ENCODE data around the gene PDIA3. TPM values are rescaled to one million over a fixed set of nuclear protein-coding genes. Genes with fewer than 3 reads are reported as not detected.
"Not testable (repeated sequence)": the region's sequence is repeated elsewhere in the genome, so short reads cannot be mapped to it uniquely, and the experiment has no call there.

Gene PDIA3
- total RNA-seq, result 100 to 1,000 TPM; 196 to 199 TPM

DNA sequence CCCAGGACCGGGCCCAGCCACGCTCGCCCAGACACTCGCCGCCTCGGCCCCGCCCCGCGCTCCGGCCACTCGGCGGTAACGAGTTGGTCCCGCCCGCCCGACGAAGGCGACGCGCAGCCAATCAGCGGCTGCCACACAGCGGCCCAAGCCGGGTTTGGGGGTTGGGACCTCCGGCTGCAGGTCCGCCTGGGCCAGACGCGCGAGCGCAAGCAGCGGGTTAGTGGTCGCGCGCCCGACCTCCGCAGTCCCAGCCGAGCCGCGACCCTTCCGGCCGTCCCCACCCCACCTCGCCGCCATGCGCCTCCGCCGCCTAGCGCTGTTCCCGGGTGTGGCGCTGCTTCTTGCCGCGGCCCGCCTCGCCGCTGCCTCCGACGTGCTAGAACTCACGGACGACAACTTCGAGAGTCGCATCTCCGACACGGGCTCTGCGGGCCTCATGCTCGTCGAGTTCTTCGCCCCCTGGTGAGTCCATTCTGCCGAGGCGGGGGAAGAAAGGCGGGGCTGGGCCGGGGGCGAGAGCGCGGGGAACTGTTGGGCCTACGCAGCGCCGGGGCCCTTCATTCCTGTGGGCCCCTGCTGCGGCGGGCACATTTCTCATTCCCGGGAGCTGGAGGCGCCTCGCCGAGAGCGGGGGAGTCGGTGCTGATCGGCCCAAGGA, at the start of gene PDIA3:
PDIA3 (plus strand) TSS at position 194 of the 658 bp plus-strand sequence; CDS start at position 296, 102 bp downstream.
- CTCF ChIA-PET, result interaction anchor here (1.2 kb wide), 1 partner anchor 306 kb away, joined by 3 read pairs; no protein-coding TSS in a partner anchor
- Mint-ChIP-seq H3K4me1 (ENCODE audit: low read depth) (peaks cover 35% of the 10 kb centered on the region), H3K27ac (peak within 1 kb of the TSS; percentile 91), H3K4me3 (peak within 1 kb of the TSS; percentile 88), H3K36me3 (ENCODE audit: low read depth) (peaks cover 13% of the 10 kb centered on the region)
- peak; percentile 86 for DNase-seq
- intact Hi-C loops (cut with micrococcal nuclease), result loop anchor here (5.0 kb wide), 1 partner anchor 1554 kb away; no protein-coding TSS in a partner anchor
- H3K27me3 Mint-ChIP-seq (ENCODE audit: low read depth); H3K9me3 Mint-ChIP-seq: not testable (repeated sequence)

GRCh38 chr15:43702174-43702573, 44.1 kb upstream of the PDIA3 start:
- DNase-seq, result no peak
- Mint-ChIP-seq H3K4me1 (ENCODE audit: low read depth) (no peaks in the 10 kb centered on the region), H3K36me3 (ENCODE audit: low read depth) (no peaks in the 10 kb centered on the region), H3K9me3 (no peaks in the 10 kb centered on the region), H3K4me3 (no peak overlapping the region), H3K27me3 (ENCODE audit: low read depth) (no peaks in the 10 kb centered on the region), H3K27ac (no peak overlapping the region)
- CTCF ChIA-PET, result no interaction called here
- intact Hi-C loops (cut with micrococcal nuclease), result no loop called here

GRCh38 chr15:43702701-43703424, 43.4 kb upstream of the PDIA3 start:
- Mint-ChIP-seq H3K27me3 (ENCODE audit: low read depth) (no peaks in the 10 kb centered on the region), H3K4me3 (no peak overlapping the region), H3K9me3 (no peaks in the 10 kb centered on the region), H3K27ac (no peak overlapping the region), H3K4me1 (ENCODE audit: low read depth) (no peaks in the 10 kb centered on the region), H3K36me3 (ENCODE audit: low read depth) (no peaks in the 10 kb centered on the region)
- intact Hi-C loops (cut with micrococcal nuclease), result no loop called here
- CTCF ChIA-PET, result no interaction called here
- DNase-seq, result no peak

GRCh38 chr15:43710431-43711131, 35.7 kb upstream of the PDIA3 start:
- H3K4me1 Mint-ChIP-seq (ENCODE audit: low read depth); H3K36me3 Mint-ChIP-seq (ENCODE audit: low read depth); H3K27me3 Mint-ChIP-seq (ENCODE audit: low read depth); H3K4me3 Mint-ChIP-seq; DNase-seq; H3K9me3 Mint-ChIP-seq; CTCF ChIA-PET; intact Hi-C loops (cut with micrococcal nuclease); H3K27ac Mint-ChIP-seq: not testable (repeated sequence)

GRCh38 chr15:43723151-43723550, 23.1 kb upstream of the PDIA3 start:
- intact Hi-C loops (cut with micrococcal nuclease), result no loop called here
- H3K4me1 Mint-ChIP-seq (ENCODE audit: low read depth), result no peaks in the 10 kb centered on the region
- DNase-seq, result no peak
- no peaks in the 10 kb centered on the region for H3K36me3 Mint-ChIP-seq (ENCODE audit: low read depth)
- H3K4me3 Mint-ChIP-seq, result no peak overlapping the region
- CTCF ChIA-PET, result interaction anchor here (0.7 kb wide), 1 partner anchor 573 kb away, joined by 4 read pairs; no protein-coding TSS in a partner anchor
- peaks cover 3% of the 10 kb centered on the region for H3K27me3 Mint-ChIP-seq (ENCODE audit: low read depth)
- no peaks in the 10 kb centered on the region for H3K9me3 Mint-ChIP-seq
- no peak overlapping the region for H3K27ac Mint-ChIP-seq

GRCh38 chr15:43726306-43726705, 19.9 kb upstream of the PDIA3 start:
- H3K4me1 Mint-ChIP-seq (ENCODE audit: low read depth); H3K4me3 Mint-ChIP-seq; H3K36me3 Mint-ChIP-seq (ENCODE audit: low read depth); H3K27ac Mint-ChIP-seq; DNase-seq; intact Hi-C loops (cut with micrococcal nuclease); H3K9me3 Mint-ChIP-seq; H3K27me3 Mint-ChIP-seq (ENCODE audit: low read depth); CTCF ChIA-PET: not testable (repeated sequence)

GRCh38 chr15:43728053-43728725, 18.0 kb upstream of the PDIA3 start:
- H3K4me1 Mint-ChIP-seq (ENCODE audit: low read depth); DNase-seq; H3K9me3 Mint-ChIP-seq; intact Hi-C loops (cut with micrococcal nuclease); H3K27me3 Mint-ChIP-seq (ENCODE audit: low read depth); H3K4me3 Mint-ChIP-seq; CTCF ChIA-PET; H3K36me3 Mint-ChIP-seq (ENCODE audit: low read depth); H3K27ac Mint-ChIP-seq: not testable (repeated sequence)

GRCh38 chr15:43735416-43735815, 10.8 kb upstream of the PDIA3 start:
- Mint-ChIP-seq H3K36me3 (ENCODE audit: low read depth) (no peaks in the 10 kb centered on the region), H3K4me3 (no peak overlapping the region), H3K9me3 (no peaks in the 10 kb centered on the region), H3K27ac (no peak overlapping the region), H3K27me3 (ENCODE audit: low read depth) (no peaks in the 10 kb centered on the region), H3K4me1 (ENCODE audit: low read depth) (no peaks in the 10 kb centered on the region)
- CTCF ChIA-PET, result no interaction called here
- DNase-seq, result no peak
- intact Hi-C loops (cut with micrococcal nuclease), result no loop called here

DNA sequence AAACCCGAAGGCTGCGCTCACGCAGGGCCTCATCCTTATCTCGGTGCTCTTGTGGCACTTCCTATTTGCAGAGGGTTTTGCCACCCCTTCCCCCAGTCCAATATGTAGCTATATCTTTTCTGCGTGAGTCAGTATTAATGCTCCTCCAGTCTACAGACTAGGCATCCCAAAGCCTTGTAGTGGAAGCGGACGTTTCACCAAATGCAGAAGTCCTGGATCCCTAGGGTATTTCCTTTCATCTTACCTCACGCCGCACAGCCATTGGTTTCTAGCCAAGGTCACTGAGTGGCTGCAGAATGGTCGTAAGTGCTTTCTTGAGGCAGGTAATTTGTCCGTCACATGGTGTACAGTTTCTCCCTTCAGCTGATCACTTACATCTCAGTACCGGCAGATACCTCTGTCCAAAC, 668 bp downstream of the PDIA3 start:
- H3K27me3 Mint-ChIP-seq (ENCODE audit: low read depth); H3K9me3 Mint-ChIP-seq; CTCF ChIA-PET: not testable (repeated sequence)
- DNase-seq, result peak; percentile 42
- Mint-ChIP-seq H3K27ac (peak overlapping the region; percentile 91), H3K36me3 (ENCODE audit: low read depth) (peaks cover 17% of the 10 kb centered on the region), H3K4me1 (ENCODE audit: low read depth) (peaks cover 40% of the 10 kb centered on the region), H3K4me3 (peak overlapping the region; percentile 88)
- intact Hi-C loops (cut with micrococcal nuclease), result loop anchor here (5.0 kb wide), 1 partner anchor 1555 kb away; no protein-coding TSS in a partner anchor

DNA sequence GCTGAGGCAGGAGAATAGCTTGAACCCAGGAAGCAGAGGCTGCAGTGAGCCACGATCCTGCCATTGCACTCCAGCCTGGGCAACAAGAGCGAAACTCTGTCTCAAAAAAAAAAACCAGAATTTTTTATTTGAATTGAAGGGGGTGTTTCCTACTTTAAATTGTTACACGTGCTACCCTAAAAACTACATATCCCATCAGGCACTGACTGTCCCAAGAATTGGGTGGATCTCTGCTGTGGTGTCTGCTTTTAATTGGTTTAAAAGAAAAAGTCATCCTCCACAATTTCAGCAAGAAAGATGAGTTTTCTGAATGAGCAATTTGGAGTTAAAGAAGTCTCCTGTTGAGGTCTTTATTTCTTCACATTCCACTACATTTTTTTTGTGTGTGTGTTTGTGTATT, 2.1 kb downstream of the PDIA3 start:
- H3K36me3 Mint-ChIP-seq (ENCODE audit: low read depth), result peaks cover 24% of the 10 kb centered on the region

DNA sequence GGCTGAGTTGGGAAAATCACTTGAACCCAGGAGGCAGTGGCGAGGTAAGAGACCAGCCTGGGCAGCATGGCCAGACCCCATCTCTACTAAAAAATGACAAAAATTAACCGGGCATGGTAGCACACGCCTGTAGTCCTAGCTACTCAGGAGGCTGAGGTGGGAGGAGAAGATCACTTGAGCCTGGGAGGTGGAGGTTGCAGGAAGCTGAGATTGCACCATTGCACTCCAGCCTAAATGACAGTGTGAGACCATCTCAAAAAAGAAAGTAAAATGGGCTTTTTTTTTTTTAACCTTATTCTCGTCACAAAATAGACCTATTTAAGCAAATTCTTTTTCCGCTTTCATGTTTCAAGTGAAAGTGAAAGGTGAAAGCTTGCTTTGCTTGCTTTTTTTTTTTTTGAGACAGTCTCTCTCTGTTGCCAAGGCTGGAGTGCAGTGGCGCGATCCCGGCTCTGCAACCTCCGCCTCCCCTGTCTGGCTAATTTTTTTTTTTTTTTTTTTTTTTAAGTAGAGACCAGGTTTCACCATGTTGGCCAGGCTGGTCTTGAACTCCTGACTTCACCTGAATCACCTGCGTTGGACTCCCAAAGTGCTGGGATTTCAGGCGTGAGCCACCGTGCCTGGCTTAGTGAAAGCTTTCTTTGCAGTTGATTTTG, 3.6 kb downstream of the PDIA3 start:
- Mint-ChIP-seq H3K4me3 (peak overlapping the region; percentile 74), H3K4me1 (ENCODE audit: low read depth) (peaks cover 53% of the 10 kb centered on the region), H3K9me3 (no peaks in the 10 kb centered on the region), H3K36me3 (ENCODE audit: low read depth) (peaks cover 30% of the 10 kb centered on the region), H3K27me3 (ENCODE audit: low read depth) (no peaks in the 10 kb centered on the region), H3K27ac (peak overlapping the region; percentile 89)
- intact Hi-C loops (cut with micrococcal nuclease), result loop anchor here (1.0 to 5.0 kb wide), 6 partner anchors 42 to 1558 kb away; partner anchors contain the start of genes HYPK, MFAP1, SERF2 and SERINC4
- peak; percentile 71 for DNase-seq
- CTCF ChIA-PET, result interaction anchor here (1.1 to 1.4 kb wide), 2 partner anchors 27 to 77 kb away, joined by 3 to 9 read pairs; partner anchors contain the start of genes ELL3 and WDR76

More for the DNA sequence above, 2.1 kb downstream of the PDIA3 start:
- H3K9me3 Mint-ChIP-seq, result no peaks in the 10 kb centered on the region
- intact Hi-C loops (cut with micrococcal nuclease), result loop anchor here (1.0 to 5.0 kb wide), 3 partner anchors 29 to 1556 kb away; partner anchors contain the start of genes HYPK and SERINC4
- H3K4me1 Mint-ChIP-seq (ENCODE audit: low read depth), result peaks cover 52% of the 10 kb centered on the region
- no peaks in the 10 kb centered on the region for H3K27me3 Mint-ChIP-seq (ENCODE audit: low read depth)
- peak; percentile 23 for DNase-seq
- peak overlapping the region; percentile 89 for H3K27ac Mint-ChIP-seq
- H3K4me3 Mint-ChIP-seq, result peak overlapping the region; percentile 88
- CTCF ChIA-PET, result no interaction called here

Measured in activated naive CD4-positive, alpha-beta T cell treated with anti-CD3 and anti-CD28 coated beads for 36 hours (primary cell).